HG03108 (cell line): ENCODE results near the gene RORB.
A peak's percentile ranks its signal among the peaks of the same experiment; 100 is the strongest.
"Not testable (repeated sequence)": the region's sequence is repeated elsewhere in the genome, so short reads cannot be mapped to it uniquely, and the experiment has no call there.

Experiments used
- ATAC-seq: cut with Tn5 transposase; IDR thresholded peaks from one replicate; pipeline ENCODE4 v1.9.1; 2021; ENCODE audit warnings: moderate library complexity; ENCODE audit not compliant: unreplicated experiment

Gene RORB

GRCh38 chr9:74512416-74512815, 15.3 kb downstream of the RORB start:
- ATAC-seq = no peak

- ATAC-seq = no peak
Observed at GRCh38 chr9:74513221-74513620, 16.1 kb downstream of the RORB start.

- ATAC-seq = no peak
Observed at GRCh38 chr9:74517188-74517587, 20.1 kb downstream of the RORB start.

DNA sequence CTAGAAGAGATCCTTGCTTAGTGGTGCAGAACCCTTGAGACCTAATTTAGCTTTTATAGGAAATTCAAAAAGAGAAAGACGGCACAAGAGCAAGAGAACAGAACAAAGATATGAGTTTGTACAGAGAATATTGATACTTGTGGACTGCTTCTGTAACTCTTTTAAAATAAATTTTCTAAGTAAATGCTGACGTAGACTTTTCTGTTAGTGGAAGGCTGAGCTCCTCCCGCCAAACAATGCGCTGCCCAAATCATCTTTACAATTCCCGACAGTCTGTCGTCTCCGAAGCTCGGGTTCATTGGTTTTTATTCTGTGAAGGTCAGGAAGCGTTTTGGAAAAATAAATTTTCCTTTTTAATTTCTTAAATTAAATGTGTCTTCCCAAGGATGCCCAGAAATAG, 22.3 kb downstream of the RORB start:
- no peak for ATAC-seq

GRCh38 chr9:74521009-74521408, 23.9 kb downstream of the RORB start:
- ATAC-seq = no peak

DNA sequence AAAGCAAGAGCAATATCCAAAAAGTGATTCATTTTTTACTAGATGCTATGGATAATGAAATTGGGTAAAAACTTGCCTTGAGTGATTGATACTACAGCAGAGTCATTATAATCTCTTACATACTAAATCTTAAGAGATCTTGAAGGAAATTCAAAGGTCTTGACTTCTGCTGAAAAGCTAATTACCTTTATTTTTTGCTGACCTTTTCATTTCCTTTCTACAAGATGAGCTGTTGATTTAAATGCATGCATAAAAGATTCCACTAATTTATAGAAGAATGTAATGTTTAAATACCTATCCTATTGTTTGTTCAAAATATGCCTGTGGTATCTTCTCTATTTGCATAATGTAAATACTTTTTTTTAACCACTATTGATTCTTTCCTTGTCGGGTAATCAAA, 27.2 kb downstream of the RORB start:
- no peak for ATAC-seq

- ATAC-seq = no peak
Observed at GRCh38 chr9:74526215-74526614, 29.1 kb downstream of the RORB start.

- no peak for ATAC-seq
Observed at GRCh38 chr9:74527718-74528117, 30.6 kb downstream of the RORB start.

DNA sequence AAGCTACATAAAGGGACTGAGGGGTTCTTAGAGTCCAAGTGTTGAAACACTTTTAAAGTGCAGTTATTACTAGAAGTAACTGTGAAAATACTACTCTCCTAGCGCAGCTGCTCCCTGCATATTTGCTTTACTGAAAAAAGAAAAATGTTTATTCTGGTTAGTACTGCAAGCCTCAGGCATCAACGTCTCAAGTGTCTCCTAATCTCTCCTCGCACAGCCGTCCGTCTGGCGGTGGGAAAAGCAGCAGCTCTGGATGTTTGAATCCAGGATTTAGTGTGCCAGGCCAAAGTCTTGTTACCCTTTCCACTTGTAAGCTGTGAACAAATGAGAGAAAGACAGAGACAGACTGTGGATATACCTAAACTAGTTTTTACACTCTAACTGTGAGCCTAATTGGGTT, 31.1 kb downstream of the RORB start:
- no peak for ATAC-seq

DNA sequence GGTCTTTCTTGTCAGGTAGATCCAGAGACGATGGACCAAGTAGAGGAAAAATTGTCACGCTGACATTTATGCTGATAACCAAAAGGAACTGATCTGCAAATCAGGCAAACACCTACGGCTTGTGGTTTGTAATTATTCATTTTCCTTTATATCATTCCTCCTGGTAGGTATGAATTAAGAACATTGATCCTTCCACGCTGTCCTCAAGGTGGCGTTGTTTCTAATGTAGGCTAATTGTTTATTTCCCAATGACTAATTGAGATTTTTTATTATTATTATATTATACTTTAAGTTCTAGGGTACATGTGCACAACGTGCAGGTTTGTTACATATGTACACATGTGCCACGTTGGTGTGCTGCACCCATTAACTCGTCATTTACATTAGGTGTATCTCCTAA, 33.3 kb downstream of the RORB start:
- not testable (repeated sequence) for ATAC-seq

GRCh38 chr9:74533253-74533652, 36.1 kb downstream of the RORB start:
- ATAC-seq = no peak

GRCh38 chr9:74534841-74535240, 37.7 kb downstream of the RORB start:
- ATAC-seq = no peak

DNA sequence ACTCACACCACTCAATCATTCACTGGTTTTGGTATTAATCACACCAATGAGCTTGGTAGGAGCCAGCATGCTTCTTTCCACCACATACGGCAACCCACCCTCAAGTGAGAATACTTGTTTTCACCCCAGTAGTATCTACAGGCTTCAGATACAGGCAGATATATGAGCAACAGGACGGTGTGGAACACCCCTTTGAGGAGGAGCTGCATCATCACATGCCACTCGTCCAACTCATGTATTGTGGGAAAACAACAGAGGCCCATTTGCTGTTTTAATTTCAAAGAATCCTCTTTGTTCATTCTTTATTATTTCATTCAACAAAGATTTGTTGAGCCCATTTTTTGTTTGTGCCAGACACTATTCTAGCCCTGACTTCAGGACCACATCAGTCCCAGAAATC, 46.0 kb downstream of the RORB start:
- no peak for ATAC-seq

DNA sequence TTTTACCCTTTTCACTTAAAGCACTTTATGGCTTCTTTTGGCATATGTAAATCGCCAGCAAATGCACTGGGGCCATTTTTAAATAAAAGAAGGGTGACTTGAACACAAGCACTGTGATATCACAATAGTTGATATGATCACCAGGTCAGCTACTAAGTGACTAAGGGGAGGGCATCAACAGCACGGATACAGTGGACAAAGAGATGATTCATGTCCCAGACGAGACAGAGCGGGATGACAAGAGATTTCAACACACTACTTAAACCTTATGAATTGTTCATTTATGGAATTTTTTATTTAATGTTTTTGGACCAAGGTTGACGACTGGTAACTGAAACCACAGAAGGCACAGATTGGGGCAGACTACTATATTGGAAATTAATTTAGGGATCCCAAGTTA, 54.1 kb downstream of the RORB start:
- no peak for ATAC-seq

GRCh38 chr9:74554751-74555419, 57.8 kb downstream of the RORB start:
- ATAC-seq = no peak

DNA sequence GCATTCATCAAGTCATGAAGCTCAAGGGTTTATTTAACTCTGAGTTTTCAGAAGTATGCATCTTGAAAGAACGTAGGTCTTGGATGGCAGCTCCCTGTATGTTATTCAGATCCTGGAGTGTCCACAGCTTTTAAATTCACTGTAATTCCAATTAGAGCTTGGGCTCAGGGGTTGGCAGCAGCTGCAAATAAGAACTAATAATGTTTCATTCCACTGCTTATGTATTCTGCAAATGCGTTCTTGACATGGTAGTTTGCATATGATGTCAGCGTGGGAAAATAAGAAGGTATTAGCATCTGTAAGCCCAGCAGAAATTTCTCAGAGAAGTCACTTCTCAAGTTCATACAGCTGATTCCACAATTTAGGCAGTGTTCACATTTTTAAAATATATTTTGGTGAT, 58.4 kb downstream of the RORB start:
- ATAC-seq = no peak

DNA sequence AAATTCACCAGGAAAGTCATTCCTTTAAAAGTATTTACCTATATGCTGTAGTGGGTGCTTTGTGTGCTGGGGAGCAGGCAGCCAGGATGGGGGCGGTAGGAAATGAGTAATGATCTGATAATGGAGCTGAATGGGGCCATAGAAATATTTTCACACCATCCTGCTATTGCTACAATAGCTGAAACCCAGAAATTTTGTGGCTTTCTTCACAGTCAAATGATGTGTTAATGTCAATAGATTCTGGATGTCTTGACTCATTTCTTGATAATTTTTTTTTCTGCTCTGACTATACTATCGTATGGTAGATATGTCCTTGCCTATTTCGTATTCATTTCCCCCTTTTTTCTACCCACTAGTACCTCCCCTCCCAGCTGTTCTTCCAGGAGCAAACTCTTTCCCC, 59.5 kb downstream of the RORB start:
- ATAC-seq = peak; percentile 60

DNA sequence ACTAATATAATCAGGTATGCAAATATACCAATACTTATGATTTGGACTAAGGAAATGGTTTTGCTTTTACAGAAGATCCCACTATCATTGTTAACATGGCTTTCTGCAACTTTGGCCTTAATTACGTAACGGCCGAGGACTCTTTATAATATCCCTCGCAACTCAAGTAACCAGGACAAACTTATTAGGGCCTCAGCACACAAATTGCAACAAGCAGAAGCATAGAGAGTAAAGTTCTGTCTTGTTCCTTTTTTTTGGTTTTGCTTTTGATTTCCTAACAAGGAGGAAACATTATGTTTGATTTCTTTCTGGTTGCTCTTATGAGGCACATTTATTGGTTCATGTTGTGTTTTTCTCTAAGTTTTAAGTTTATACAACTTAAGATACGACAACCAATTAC, 60.4 kb downstream of the RORB start:
- ATAC-seq = no peak

GRCh38 chr9:74562611-74563010, 65.5 kb downstream of the RORB start:
- ATAC-seq = no peak

DNA sequence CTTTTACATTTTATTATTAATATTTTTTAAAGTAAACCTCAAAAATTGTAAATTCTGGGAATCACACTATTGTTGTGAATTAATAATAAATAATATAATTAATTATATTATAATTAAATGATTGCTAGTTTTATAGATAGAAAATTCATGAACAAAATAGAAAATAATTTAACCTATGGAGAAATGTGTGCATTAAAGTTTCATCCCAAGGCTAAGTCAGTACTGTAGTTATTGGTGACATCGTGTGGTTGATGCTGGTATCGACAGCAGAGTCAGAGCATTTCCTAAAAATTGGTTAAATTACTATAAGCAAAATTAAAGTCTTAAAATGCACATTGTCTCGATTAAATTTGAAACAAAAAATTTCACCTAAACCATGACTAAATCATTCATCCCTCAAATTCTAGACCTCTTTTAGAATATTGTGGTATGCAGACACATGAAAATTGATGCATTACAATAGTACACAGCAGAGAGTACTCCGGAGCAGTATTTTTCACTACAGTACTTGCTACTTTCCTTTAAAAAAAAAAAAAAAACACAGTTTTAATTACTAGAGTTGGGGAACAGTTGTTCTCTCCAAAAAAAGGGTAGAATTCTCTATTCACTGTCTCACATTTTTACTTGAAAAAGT, 73.9 kb downstream of the RORB start:
- ATAC-seq = no peak

DNA sequence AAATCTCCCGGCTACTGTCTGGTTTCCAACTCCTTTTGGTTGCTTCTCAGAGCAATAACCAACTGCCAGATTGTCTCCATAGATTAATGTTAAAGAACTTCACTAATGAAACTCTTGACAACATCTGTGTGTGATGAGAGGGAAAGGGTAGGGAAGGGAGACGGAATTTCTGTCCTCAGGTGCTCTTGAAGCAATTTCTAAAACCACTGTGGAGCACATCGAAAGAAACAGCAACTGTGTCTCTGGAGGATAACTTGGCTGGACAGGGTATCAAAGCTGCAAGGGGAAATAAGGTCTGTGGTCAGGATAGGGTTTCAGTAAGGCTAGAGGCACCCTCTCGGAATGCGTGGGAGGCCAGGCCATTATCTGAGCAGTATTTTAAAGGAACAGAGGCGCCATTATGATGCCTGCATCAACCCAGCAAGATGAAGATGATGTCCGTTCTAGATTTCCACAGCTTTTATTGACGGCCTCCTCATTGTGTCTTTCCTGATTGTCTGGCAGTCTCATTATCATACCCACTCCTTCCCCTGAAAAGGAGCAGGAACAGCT, 76.6 kb downstream of the RORB start:
- ATAC-seq = no peak

DNA sequence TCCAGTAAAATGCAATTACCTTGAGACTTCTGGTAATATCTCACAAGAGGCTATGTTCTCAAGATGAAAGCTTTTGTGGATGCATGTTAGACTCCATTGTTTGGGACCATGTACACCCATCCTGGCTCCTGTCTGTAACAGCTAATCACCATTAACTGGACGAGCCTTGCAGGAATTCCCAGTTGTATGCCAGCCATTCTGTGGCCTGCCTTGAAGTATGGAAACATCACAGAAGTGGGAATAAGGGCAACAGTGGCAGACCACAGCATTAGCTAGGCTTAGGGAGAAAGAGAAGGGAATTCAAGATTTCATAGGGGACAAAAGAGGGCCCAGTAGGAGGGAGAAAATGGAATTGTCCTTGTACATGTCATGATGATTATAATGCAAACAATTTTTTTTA, 79.0 kb downstream of the RORB start:
- ATAC-seq = no peak

GRCh38 chr9:74577956-74578355, 80.8 kb downstream of the RORB start:
- no peak for ATAC-seq
